ENCODE measurements around the gene LYRM4. TPM values are rescaled to one million over a fixed set of nuclear protein-coding genes. Genes with fewer than 3 reads are reported as not detected.

The LYRM4 gene
- total and polyA plus RNA-seq, 2 experiments from 2014 or later = 51.0 to 62.0 TPM

DNA sequence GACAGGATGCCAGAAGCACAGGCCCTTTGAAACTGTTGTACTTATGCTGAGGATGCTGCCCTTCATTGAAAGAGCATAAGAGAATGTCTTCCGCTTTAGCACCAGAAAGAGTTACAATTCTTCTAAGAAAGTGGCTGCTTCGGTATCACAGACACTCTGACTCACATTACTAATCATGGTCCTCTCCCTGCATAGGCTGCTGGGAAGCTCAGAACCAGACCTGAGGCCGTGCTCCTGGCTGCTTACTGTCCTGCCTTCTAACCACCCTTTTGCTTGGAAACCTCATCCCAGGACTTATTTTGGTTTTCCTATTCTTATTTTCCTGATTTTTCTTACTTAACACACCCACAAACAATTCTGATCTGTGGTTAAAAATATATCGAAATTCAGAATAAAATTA is 22.9 kb downstream of the LYRM4 start:
- TF ChIP-seq STAT1 (IDR thresholded peaks at IDR 0.05; ENCODE audit: unreplicated experiment) = no peak
- ATAC-seq = no peak
- no peaks in the 10 kb centered on the region for H3K9me3 Mint-ChIP-seq
- no peak for DNase-seq (ENCODE audit: low spot score)
- H3K36me3 Mint-ChIP-seq (ENCODE audit: low read depth) = peaks cover 5% of the 10 kb centered on the region; the same call in 2 of the 3 replicates
- Histone ChIP-seq H3K27ac (ENCODE audit: low read depth) (no peak overlapping the region), H3K79me2 (replicated peaks; ENCODE audit: insufficient read depth) (peaks cover 17% of the 10 kb centered on the region; the same call in 1 of the 2 replicates), H3F3A (replicated peaks; ENCODE audit: low read depth) (no peaks in the 10 kb centered on the region), H3K27me3 (ENCODE audit: insufficient read depth) (no peaks in the 10 kb centered on the region), H3K4me2 (no peak overlapping the region), H3K9me2 (ENCODE audit: insufficient read depth) (no peaks in the 10 kb centered on the region), H2AFZ (no peak overlapping the region), H4K20me1 (replicated peaks; ENCODE audit: insufficient read depth) (peaks cover 32% of the 10 kb centered on the region), H3K4me1 (ENCODE audit: insufficient read depth) (peaks cover 13% of the 10 kb centered on the region), H3K36me3 (ENCODE audit: insufficient read depth) (no peaks in the 10 kb centered on the region), H3K4me3 (no peak overlapping the region)
- H3K27ac Mint-ChIP-seq = no peak overlapping the region
- H3K4me1 Mint-ChIP-seq = peaks cover 32% of the 10 kb centered on the region
- peaks cover 3% of the 10 kb centered on the region for H3K27me3 Mint-ChIP-seq (ENCODE audit: insufficient read depth, low read depth, poor library complexity)
- H3K4me3 Mint-ChIP-seq = no peak overlapping the region

GRCh38 chr6:5235830-5236229 is 24.9 kb downstream of the LYRM4 start:
- Mint-ChIP-seq H3K36me3 (ENCODE audit: low read depth) (peaks cover 5% of the 10 kb centered on the region; the same call in 2 of the 3 replicates), H3K27me3 (ENCODE audit: insufficient read depth, low read depth, poor library complexity) (peaks cover 3% of the 10 kb centered on the region), H3K4me1 (peaks cover 37% of the 10 kb centered on the region), H3K9me3 (no peaks in the 10 kb centered on the region), H3K4me3 (no peak overlapping the region), H3K27ac (no peak overlapping the region)
- H3F3A ChIP-seq (replicated peaks; ENCODE audit: low read depth) = no peaks in the 10 kb centered on the region
- H3K4me2 ChIP-seq = no peak overlapping the region
- H3K36me3 ChIP-seq (ENCODE audit: insufficient read depth) = no peaks in the 10 kb centered on the region
- peaks cover 32% of the 10 kb centered on the region for H4K20me1 ChIP-seq (replicated peaks; ENCODE audit: insufficient read depth)
- no peak overlapping the region for H3K4me3 ChIP-seq
- no peak overlapping the region for H3K27ac ChIP-seq (ENCODE audit: low read depth)
- H3K9me2 ChIP-seq (ENCODE audit: insufficient read depth) = no peaks in the 10 kb centered on the region
- ATAC-seq = no peak
- no peak for DNase-seq (ENCODE audit: low spot score)
- no peak overlapping the region for H2AFZ ChIP-seq
- H3K27me3 ChIP-seq (ENCODE audit: insufficient read depth) = no peaks in the 10 kb centered on the region
- peaks cover 23% of the 10 kb centered on the region for H3K4me1 ChIP-seq (ENCODE audit: insufficient read depth)
- H3K79me2 ChIP-seq (replicated peaks; ENCODE audit: insufficient read depth) = peaks cover 25% of the 10 kb centered on the region
- no peak for TF ChIP-seq ZNF462 (CRISPR knock-in tag; IDR thresholded peaks at IDR 0.05)
- no peak for TF ChIP-seq ZNF114 (CRISPR knock-in tag; IDR thresholded peaks at IDR 0.05)
- TF ChIP-seq POLR2AphosphoS5 (IDR thresholded peaks at IDR 0.05; ENCODE audit: low read depth) = no peak
- TF ChIP-seq ZNF331 (CRISPR knock-in tag; IDR thresholded peaks at IDR 0.05; ENCODE audit: low read depth) = no peak
- TF ChIP-seq JUNB (IDR thresholded peaks at IDR 0.05; ENCODE audit: unreplicated experiment) = no peak
- TF ChIP-seq, protein P1, sequence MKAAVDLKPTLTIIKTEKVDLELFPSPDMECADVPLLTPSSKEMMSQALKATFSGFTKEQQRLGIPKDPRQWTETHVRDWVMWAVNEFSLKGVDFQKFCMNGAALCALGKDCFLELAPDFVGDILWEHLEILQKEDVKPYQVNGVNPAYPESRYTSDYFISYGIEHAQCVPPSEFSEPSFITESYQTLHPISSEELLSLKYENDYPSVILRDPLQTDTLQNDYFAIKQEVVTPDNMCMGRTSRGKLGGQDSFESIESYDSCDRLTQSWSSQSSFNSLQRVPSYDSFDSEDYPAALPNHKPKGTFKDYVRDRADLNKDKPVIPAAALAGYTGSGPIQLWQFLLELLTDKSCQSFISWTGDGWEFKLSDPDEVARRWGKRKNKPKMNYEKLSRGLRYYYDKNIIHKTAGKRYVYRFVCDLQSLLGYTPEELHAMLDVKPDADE (IDR thresholded peaks at IDR 0.05) = no peak
- TF ChIP-seq CREB1 (CRISPR knock-in tag; IDR thresholded peaks at IDR 0.05; ENCODE audit: low read depth) = no peak
- no peak for TF ChIP-seq EZH2 (IDR thresholded peaks at IDR 0.05; ENCODE audit: low read depth, unreplicated experiment)
- TF ChIP-seq REST (IDR thresholded peaks at IDR 0.05; ENCODE audit: unreplicated experiment) = no peak
- no peak for TF ChIP-seq NANOG (IDR thresholded peaks at IDR 0.05; ENCODE audit: borderline replicate concordance)
- TF ChIP-seq EZH2phosphoT487 (IDR thresholded peaks at IDR 0.05; ENCODE audit: unreplicated experiment) = no peak
